H1 (cell line): ENCODE data around the gene PDE2A. TPM values are rescaled to one million over a fixed set of nuclear protein-coding genes. Genes with fewer than 3 reads are reported as not detected.

Experiments
- CTCF ChIA-PET: fragments of 300-600 bp; sonication (Branson Sonifier 250); formaldehyde crosslinking; loops from one replicate; lab custom pipeline; 2021; ENCODE audit not compliant: partially characterized antibody; lab: Charles Lee
- POLR2A ChIA-PET: fragments of 300-600 bp; sonication (Branson Sonifier 250); formaldehyde crosslinking; loops from one replicate; lab custom pipeline; 2021; ENCODE audit warnings: inconsistent platforms; ENCODE audit not compliant: partially characterized antibody; lab: Charles Lee
- DNase-seq, 2 experiments: peaks; one replicate each; pipeline versions ENCODE4 v3.0.0 to v3.0.0-alpha.2; 2010 to 2022; ENCODE audit warnings: low spot score in 2 of 2, low read depth in 1 of 2, mixed read lengths in 1 of 2
- FAIRE-seq: peaks from 2 replicates; lab custom pipeline; 2011; peaks lifted over from hg19 to GRCh38; lab: Jason Lieb, UNC
- H2AFZ ChIP-seq: 2 replicates; pipeline ENCODE4 v1.8.1; 2012; ENCODE audit warnings: low read length, inconsistent platforms
- H2AK5ac ChIP-seq: 2 replicates; pipeline ENCODE4 v1.6.1; 2013; ENCODE audit warnings: low read depth, low read length
- H2BK120ac ChIP-seq: replicated peaks from 2 replicates; pipeline ENCODE3; 2013; ENCODE audit warnings: low read depth, low read length, inconsistent platforms
- H2BK12ac ChIP-seq: 2 replicates; pipeline ENCODE4 v1.6.1; 2013; ENCODE audit warnings: low read depth, low read length
- H2BK15ac ChIP-seq: 2 replicates; pipeline ENCODE4 v1.6.1; 2013; ENCODE audit warnings: low read length
- H2BK20ac ChIP-seq: 2 replicates; pipeline ENCODE4 v1.6.1; 2013; ENCODE audit warnings: low read length
- H2BK5ac ChIP-seq: 2 replicates; pipeline ENCODE4 v1.6.1; 2013; ENCODE audit warnings: low read depth, low read length
- H3K14ac ChIP-seq: 2 replicates; pipeline ENCODE4 v1.6.1; 2013; ENCODE audit warnings: inconsistent platforms; ENCODE audit not compliant: insufficient read length
- H3K18ac ChIP-seq: 2 replicates; pipeline ENCODE4 v1.6.1; 2013; ENCODE audit warnings: low read length; ENCODE audit errors: extremely low read depth
- H3K23ac ChIP-seq: 2 replicates; pipeline ENCODE4 v1.6.1; 2013; ENCODE audit warnings: inconsistent platforms; ENCODE audit not compliant: insufficient read length
- H3K23me2 ChIP-seq: 2 replicates; pipeline ENCODE4 v1.6.1; 2013; ENCODE audit warnings: low read depth, low read length
- H3K27ac ChIP-seq: 2 replicates; pipeline ENCODE4 v1.6.1; 2011; ENCODE audit warnings: low read depth, low read length, inconsistent platforms
- H3K27me3 ChIP-seq, 4 experiments: replicated peaks in 1 of 4; 1 replicate in 1 of 4; 2 replicates in 3 of 4; pipeline versions ENCODE4 v1.6.1 to v1.8.1; 2011 to 2013; ENCODE audit warnings: low read length in 3 of 4, mild to moderate bottlenecking in 3 of 4, inconsistent platforms in 2 of 4, mixed read lengths in 2 of 4, moderate library complexity in 1 of 4; ENCODE audit not compliant: control insufficient read depth in 3 of 4, insufficient read depth in 3 of 4; ENCODE audit errors: extremely low read depth in 1 of 4
- H3K36me3 ChIP-seq, 4 experiments: 2 replicates each; pipeline versions ENCODE4 v1.6.1 to v1.8.1; 2011 to 2013; ENCODE audit warnings: mild to moderate bottlenecking in 4 of 4, low read length in 3 of 4, moderate library complexity in 2 of 4, control low read depth in 1 of 4, inconsistent platforms in 1 of 4; ENCODE audit not compliant: insufficient read depth in 4 of 4, control insufficient read depth in 2 of 4
- H3K4ac ChIP-seq: replicated peaks from 2 replicates; pipeline ENCODE3; 2013; ENCODE audit warnings: low read length, low read depth, mixed read lengths, inconsistent platforms; ENCODE audit not compliant: insufficient read length
- H3K4me1 ChIP-seq, 4 experiments: replicated peaks in 1 of 4; 1 replicate in 1 of 4; 2 replicates in 3 of 4; pipeline versions ENCODE4 v1.6.1 to v1.8.1; 2011 to 2013; ENCODE audit warnings: low read length in 3 of 4, inconsistent platforms in 2 of 4, mixed read lengths in 1 of 4; ENCODE audit not compliant: insufficient read depth in 4 of 4, control insufficient read depth in 3 of 4
- H3K4me2 ChIP-seq, 2 experiments: 2 replicates each; pipeline versions ENCODE4 v1.6.1 to v1.8.1; 2011 to 2013; ENCODE audit warnings: low read depth in 2 of 2, low read length in 2 of 2, control low read depth in 1 of 2, inconsistent platforms in 1 of 2, mild to moderate bottlenecking in 1 of 2; ENCODE audit not compliant: insufficient read depth in 1 of 2
- H3K4me3 ChIP-seq, 4 experiments: fragments of 200-600, 300-600 bp in 1 of 4; sonication (generic), shearing (Covaris generic), sonication (Bioruptor Twin) in 1 of 4; 2 replicates each; pipeline versions ENCODE4 v1.5.1 to v1.8.1; 2011 to 2016; ENCODE audit warnings: low read length in 4 of 4, low read depth in 3 of 4, control low read depth in 2 of 4, inconsistent platforms in 2 of 4, mild to moderate bottlenecking in 2 of 4, mixed read lengths in 1 of 4, moderate library complexity in 1 of 4; ENCODE audit not compliant: insufficient read depth in 2 of 4; ENCODE audit errors: extremely low read depth in 1 of 4
- H3K56ac ChIP-seq: replicated peaks from 2 replicates; pipeline ENCODE3; 2013; ENCODE audit warnings: low read depth, mild to moderate bottlenecking, mixed read lengths, low read length, inconsistent platforms; ENCODE audit not compliant: insufficient read length
- H3K79me1 ChIP-seq: 2 replicates; pipeline ENCODE4 v1.6.1; 2013; ENCODE audit warnings: low read depth, low read length, control low read depth
- H3K79me2 ChIP-seq, 2 experiments: 2 replicates each; pipeline versions ENCODE4 v1.6.1 to v1.8.1; 2012 to 2013; ENCODE audit warnings: low read length in 2 of 2, mild to moderate bottlenecking in 2 of 2, inconsistent platforms in 1 of 2; ENCODE audit not compliant: insufficient read depth in 2 of 2, control insufficient read depth in 1 of 2
- H3K9ac ChIP-seq, 4 experiments: replicated peaks in 1 of 4; 1 replicate in 1 of 4; 2 replicates in 3 of 4; pipeline versions ENCODE4 v1.6.1 to v1.8.1; 2011 to 2013; ENCODE audit warnings: low read depth in 3 of 4, low read length in 3 of 4, control low read depth in 2 of 4, mild to moderate bottlenecking in 2 of 4, moderate library complexity in 2 of 4, inconsistent platforms in 1 of 4; ENCODE audit errors: extremely low read depth in 1 of 4
- H3K9me3 ChIP-seq, 2 experiments: 2 replicates each; pipeline versions ENCODE4 v1.6.1 to v1.8.1; 2012 to 2013; ENCODE audit warnings: mild to moderate bottlenecking in 2 of 2, moderate library complexity in 2 of 2, control low read depth in 1 of 2, inconsistent platforms in 1 of 2, low read depth in 1 of 2, low read length in 1 of 2, mixed read lengths in 1 of 2; ENCODE audit not compliant: insufficient read depth in 2 of 2
- H4K20me1 ChIP-seq, 2 experiments: replicated peaks in 1 of 2; 2 replicates each; pipeline versions ENCODE3 to v1.8.1; 2011 to 2013; ENCODE audit warnings: inconsistent platforms in 2 of 2, low read length in 2 of 2, mild to moderate bottlenecking in 1 of 2; ENCODE audit not compliant: insufficient read depth in 2 of 2, control insufficient read depth in 1 of 2
- H4K5ac ChIP-seq: 2 replicates; pipeline ENCODE4 v1.6.1; 2013; ENCODE audit warnings: low read length, low read depth, mixed read lengths, inconsistent platforms; ENCODE audit not compliant: insufficient read length
- H4K8ac ChIP-seq: 2 replicates; pipeline ENCODE4 v1.8.0; 2013; ENCODE audit warnings: mild to moderate bottlenecking, moderate library complexity, low read length, inconsistent platforms; ENCODE audit not compliant: insufficient read depth; ENCODE audit errors: extremely low read depth
- H4K91ac ChIP-seq: replicated peaks from 2 replicates; pipeline ENCODE3; 2013; ENCODE audit warnings: low read length, mixed read lengths, inconsistent platforms; ENCODE audit not compliant: insufficient read length
- POU5F1 ChIP-seq: IDR thresholded peaks from 2 replicates; pipeline ENCODE4 v1.6.1; 2011; ENCODE audit warnings: low read depth, mild to moderate bottlenecking, low read length, moderate library complexity
- RXRA ChIP-seq: IDR thresholded peaks from 2 replicates; pipeline ENCODE4 v1.6.1; 2011; ENCODE audit warnings: low read depth, mild to moderate bottlenecking, low read length, moderate library complexity; ENCODE audit not compliant: insufficient read depth
- SP1 ChIP-seq: IDR thresholded peaks from 2 replicates; pipeline ENCODE4 v1.6.1; 2011; ENCODE audit warnings: low read depth, low read length
- SP2 ChIP-seq: IDR thresholded peaks from 2 replicates; pipeline ENCODE4 v1.6.1; 2012; ENCODE audit warnings: mild to moderate bottlenecking, low read length, inconsistent platforms
- TAF7 ChIP-seq: optimal IDR thresholded peaks from 2 replicates; pipeline ENCODE3; 2011; ENCODE audit warnings: low read depth, mild to moderate bottlenecking, inconsistent platforms, low read length, moderate library complexity, borderline replicate concordance
- WGBS, 2 experiments: shearing (Covaris generic) in 1 of 2; methylation state at CpG; one replicate each; pipeline versions ENCODE4 v1.1.6 to v1.1.7; 2013 to 2015; ENCODE audit warnings: low lambda C conversion rate in 2 of 2, mixed read lengths in 2 of 2, inconsistent platforms in 1 of 2, low coverage in 1 of 2, missing lambda C conversion rate in 1 of 2; ENCODE audit not compliant: insufficient replicate concordance in 2 of 2, insufficient coverage in 1 of 2, insufficient read length in 1 of 2; ENCODE audit errors: extremely low coverage in 1 of 2, missing lambda C conversion rate in 1 of 2; 5-methylcytosine and 5-hydroxymethylcytosine counted together
- polyA plus RNA-seq, 7 experiments: library from polyadenylated mRNA; depleted of rRNA in 3 of 7; stranded (reverse) in 5 of 7; unstranded in 2 of 7; fragments of >200 nt in 5 of 7; fragments of 200-250 nt in 2 of 7; gene quantifications; 1 replicate in 5 of 7; 2 replicates in 1 of 7; 4 replicates in 1 of 7; pipeline versions ENCODE4 v1.2.1 to v1.2.3, GENCODE V29; 2011 to 2013; ENCODE audit warnings: missing spikeins in 2 of 7, mixed read lengths in 2 of 7
- total RNA-seq: library from RNA; stranded (reverse); fragmentation: NEBNext Ultra II Directional; extraction: Animal tissue kit (Norgen Biotek cat#: 25700); gene quantifications from 2 replicates; pipeline ENCODE4 v1.2.1, GENCODE V29; 2021

PDE2A gene
- total and polyA plus RNA-seq, 2 of the 8 experiments (the other 6 are each of a cell fraction or from before 2014, with no cell fraction given): 3.4 to 7.1 TPM

DNA sequence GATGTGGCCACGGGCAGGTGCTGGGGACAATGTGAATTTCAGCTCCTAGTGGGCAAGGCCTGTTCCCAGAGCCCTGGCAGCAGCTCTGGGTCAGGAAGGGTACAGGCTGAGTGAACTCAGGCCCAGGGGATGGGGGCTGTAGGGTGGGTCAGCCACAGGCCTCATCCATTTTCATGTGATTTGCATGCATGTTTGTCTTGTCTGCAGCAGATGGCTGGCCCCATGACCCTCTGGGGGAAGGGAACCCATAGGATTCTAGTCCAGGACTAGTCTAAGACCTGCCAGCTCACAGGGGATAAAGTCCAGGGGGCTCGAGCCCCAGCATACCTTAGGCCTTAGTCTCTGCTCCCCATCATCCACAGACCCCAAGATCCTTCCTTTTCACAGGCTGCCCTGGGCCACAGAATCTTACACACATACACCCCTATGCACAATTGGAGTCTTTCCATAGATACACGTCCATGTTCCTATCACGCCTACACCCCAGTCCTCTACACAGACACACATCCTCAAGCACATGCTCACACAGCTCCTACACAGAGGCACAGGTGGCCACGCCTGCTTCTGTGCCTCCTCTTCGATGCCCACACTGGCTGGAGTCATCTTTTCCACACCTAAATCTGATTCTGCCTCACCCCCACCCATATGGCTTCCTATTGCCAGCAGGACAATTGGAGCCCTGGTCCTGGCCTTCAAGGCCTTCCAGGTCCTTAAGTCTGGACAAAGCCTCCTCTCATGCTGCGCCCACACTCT is 25.7 kb downstream of the PDE2A start:
- Histone ChIP-seq H3K79me2 (no peaks in the 10 kb centered on the region), H3K56ac (no peak overlapping the region), H2BK12ac (0 out of 2 replicates have a peak overlapping the region, but pooled peaks have one; percentile 50), H2AFZ (no peak overlapping the region), H3K4ac (no peak overlapping the region), H4K91ac (no peak overlapping the region), H3K27me3 (peaks cover 0 to 3% (median 1%) of the 10 kb centered on the region in 4 experiments; a peak in 4 of 7 replicates), H2BK120ac (no peak overlapping the region), H3K36me3 (no peaks in the 10 kb centered on the region), H2AK5ac (0 out of 2 replicates have a peak overlapping the region, but pooled peaks have one; percentile 6), H3K18ac (no peak overlapping the region), H3K4me2 (no peak overlapping the region), H4K8ac (no peak overlapping the region), H3K27ac (no peak overlapping the region), H2BK15ac (0 out of 2 replicates have a peak overlapping the region, but pooled peaks have one; percentile 46), H2BK5ac (no peak overlapping the region), H3K79me1 (no peaks in the 10 kb centered on the region), H3K4me1 (peaks cover 0 to 10% (median 7%) of the 10 kb centered on the region in 4 experiments; a peak in 4 of 7 replicates), H3K23ac (no peak overlapping the region), H3K23me2 (peaks cover 2% of the 10 kb centered on the region; the same call in 1 of the 2 replicates), H3K4me3 (no peak overlapping the region), H2BK20ac (no peak overlapping the region), H3K9me3 (no peaks in the 10 kb centered on the region), H4K5ac (no peak overlapping the region), H3K9ac (no peak overlapping the region), H3K14ac (no peak overlapping the region), H4K20me1 (no peaks in the 10 kb centered on the region)
- TF ChIP-seq RXRA (no peak), SP2 (no peak), TAF7 (no peak), SP1 (no peak), POU5F1 (no peak)
- WGBS, 2 experiments: 82% methylated on average over 7 of the region's 7 CpGs; no CpG with 5 or more reads in 1 of the 2 experiments
- DNase-seq (no peak), FAIRE-seq (no peak)
- POLR2A ChIA-PET: interaction anchor here (1.3 to 2.2 kb wide), 2 partner anchors 11 to 32 kb away, joined by 3 to 6 read pairs; no protein-coding TSS in a partner anchor
- CTCF ChIA-PET: interaction anchor here (0.6 to 39.6 kb wide), 6 partner anchors 14 to 59 kb away, joined by 3 to 624 read pairs (median 54); no protein-coding TSS in a partner anchor
